ENCODE results near the gene TLR6. TPM values are rescaled to one million over a fixed set of nuclear protein-coding genes. Genes with fewer than 3 reads are reported as not detected.

The TLR6 gene
- total RNA-seq, 4 donors from 2014 or later, result 1.4 to 3.0 (median 1.8) TPM

GRCh38 chr4:38856046-38856445 lies 571 bp downstream of the TLR6 start:
- H3K9me3 ChIP-seq, result no peaks in the 10 kb centered on the region
- H3K27ac ChIP-seq, result no peak overlapping the region
- peaks cover 0 to 12% of the 10 kb centered on the region in 2 donors for H3K4me1 ChIP-seq
- TF ChIP-seq, protein P1, sequence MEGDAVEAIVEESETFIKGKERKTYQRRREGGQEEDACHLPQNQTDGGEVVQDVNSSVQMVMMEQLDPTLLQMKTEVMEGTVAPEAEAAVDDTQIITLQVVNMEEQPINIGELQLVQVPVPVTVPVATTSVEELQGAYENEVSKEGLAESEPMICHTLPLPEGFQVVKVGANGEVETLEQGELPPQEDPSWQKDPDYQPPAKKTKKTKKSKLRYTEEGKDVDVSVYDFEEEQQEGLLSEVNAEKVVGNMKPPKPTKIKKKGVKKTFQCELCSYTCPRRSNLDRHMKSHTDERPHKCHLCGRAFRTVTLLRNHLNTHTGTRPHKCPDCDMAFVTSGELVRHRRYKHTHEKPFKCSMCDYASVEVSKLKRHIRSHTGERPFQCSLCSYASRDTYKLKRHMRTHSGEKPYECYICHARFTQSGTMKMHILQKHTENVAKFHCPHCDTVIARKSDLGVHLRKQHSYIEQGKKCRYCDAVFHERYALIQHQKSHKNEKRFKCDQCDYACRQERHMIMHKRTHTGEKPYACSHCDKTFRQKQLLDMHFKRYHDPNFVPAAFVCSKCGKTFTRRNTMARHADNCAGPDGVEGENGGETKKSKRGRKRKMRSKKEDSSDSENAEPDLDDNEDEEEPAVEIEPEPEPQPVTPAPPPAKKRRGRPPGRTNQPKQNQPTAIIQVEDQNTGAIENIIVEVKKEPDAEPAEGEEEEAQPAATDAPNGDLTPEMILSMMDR (IDR thresholded peaks at IDR 0.05), result no peak
- no peak for TF ChIP-seq POLR2A (IDR thresholded peaks at IDR 0.05)
- intact Hi-C loops (cut with DNase I), result loop anchor here (5.0 kb wide), 1 partner anchor 94 kb away; no protein-coding TSS in a partner anchor
- DNase-seq, result no peak
- H3K4me3 ChIP-seq (replicated peaks in 1 of 3), result peak overlapping the region in 1 of 3 donors; percentile 8
- H3K27me3 ChIP-seq, result no peaks in the 10 kb centered on the region
- WGBS, 2 donors, result 60 to 67% methylated on average over 4 of the region's 4 CpGs
- no peaks in the 10 kb centered on the region for H3K36me3 ChIP-seq

DNA sequence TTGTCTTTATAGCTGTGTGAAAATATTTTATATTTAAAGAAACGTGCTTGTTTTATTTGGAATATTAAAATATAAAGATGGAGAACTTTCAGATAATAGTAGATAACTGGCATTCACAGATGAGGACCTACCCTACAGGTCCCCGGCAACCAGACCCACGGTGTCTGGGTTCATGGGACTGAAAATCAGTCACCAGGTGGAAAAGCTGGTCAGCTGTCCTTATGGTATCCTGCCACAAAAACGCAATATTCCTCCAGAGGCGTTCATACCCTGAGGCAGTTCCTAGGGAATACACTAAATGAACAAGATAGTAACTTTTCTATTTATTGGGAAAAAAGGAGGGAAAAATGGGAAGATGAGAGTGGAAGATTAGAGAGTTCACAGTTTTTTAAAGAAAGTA lies 1.2 kb downstream of the TLR6 start:
- Histone ChIP-seq H3K36me3 (no peaks in the 10 kb centered on the region), H3K27me3 (no peaks in the 10 kb centered on the region), H3K4me3 (replicated peaks in 1 of 3) (no peak overlapping the region), H3K9me3 (no peaks in the 10 kb centered on the region), H3K27ac (no peak overlapping the region), H3K4me1 (peaks cover 0 to 12% of the 10 kb centered on the region in 2 donors)
- TF ChIP-seq POLR2A (IDR thresholded peaks at IDR 0.05), result no peak
- TF ChIP-seq, protein P1 (IDR thresholded peaks at IDR 0.05), result no peak
- intact Hi-C loops (cut with DNase I), result loop anchor here (5.0 kb wide), 1 partner anchor 93 kb away; no protein-coding TSS in a partner anchor
- DNase-seq, result no peak
- 89 to 91% methylated on average over 5 of the region's 5 CpGs for WGBS, 2 donors

GRCh38 chr4:38846015-38846414 lies 10.6 kb downstream of the TLR6 start:
- Histone ChIP-seq H3K27ac (no peak overlapping the region), H3K4me3 (replicated peaks in 1 of 3) (no peak overlapping the region), H3K27me3 (no peaks in the 10 kb centered on the region), H3K4me1 (peaks cover 0 to 3% of the 10 kb centered on the region in 2 donors), H3K9me3 (no peaks in the 10 kb centered on the region), H3K36me3 (no peaks in the 10 kb centered on the region)
- intact Hi-C loops (cut with DNase I), result no loop called here
- WGBS, 2 donors, result 72 to 80% methylated on average over 3 of the region's 3 CpGs
- no peak for DNase-seq
- TF ChIP-seq POLR2A (IDR thresholded peaks at IDR 0.05), result no peak
- TF ChIP-seq, protein P1 (IDR thresholded peaks at IDR 0.05), result no peak

GRCh38 chr4:38842994-38843393 lies 13.6 kb downstream of the TLR6 start:
- TF ChIP-seq, protein P1 (IDR thresholded peaks at IDR 0.05), result no peak
- TF ChIP-seq POLR2A (IDR thresholded peaks at IDR 0.05), result no peak
- no peak overlapping the region for H3K27ac ChIP-seq
- intact Hi-C loops (cut with DNase I), result no loop called here
- no peaks in the 10 kb centered on the region for H3K36me3 ChIP-seq
- H3K4me1 ChIP-seq, result peaks cover 0 to 9% of the 10 kb centered on the region in 2 donors
- H3K27me3 ChIP-seq, result no peaks in the 10 kb centered on the region
- H3K4me3 ChIP-seq (replicated peaks in 1 of 3), result no peak overlapping the region
- no peaks in the 10 kb centered on the region for H3K9me3 ChIP-seq
- no peak for DNase-seq
- WGBS, 2 donors, result 79 to 89% methylated on average over 4 of the region's 4 CpGs

GRCh38 chr4:38837849-38838248 lies 18.8 kb downstream of the TLR6 start:
- no peak overlapping the region for H3K4me3 ChIP-seq (replicated peaks in 1 of 3)
- intact Hi-C loops (cut with DNase I), result no loop called here
- no peaks in the 10 kb centered on the region for H3K36me3 ChIP-seq
- H3K9me3 ChIP-seq, result no peaks in the 10 kb centered on the region
- TF ChIP-seq, protein P1 (IDR thresholded peaks at IDR 0.05), result no peak
- no peak for TF ChIP-seq POLR2A (IDR thresholded peaks at IDR 0.05)
- H3K4me1 ChIP-seq, result peaks cover 0 to 9% of the 10 kb centered on the region in 2 donors
- DNase-seq, result no peak
- 73 to 75% methylated on average over 2 of the region's 2 CpGs for WGBS, 2 donors
- H3K27me3 ChIP-seq, result no peaks in the 10 kb centered on the region
- no peak overlapping the region for H3K27ac ChIP-seq

Data from thyroid gland (tissue), 4 donors.